IPS DF 4.7 (cell line): ENCODE data around the gene SRP68.
"Not testable (repeated sequence)": the region's sequence is repeated elsewhere in the genome, so short reads cannot be mapped to it uniquely, and the experiment has no call there.

Experiments
- DNase-seq: peaks from one replicate; pipeline ENCODE4 v3.0.0-alpha.2; 2013; ENCODE audit warnings: low spot score; ENCODE audit errors: extremely low read depth

SRP68 gene

DNA sequence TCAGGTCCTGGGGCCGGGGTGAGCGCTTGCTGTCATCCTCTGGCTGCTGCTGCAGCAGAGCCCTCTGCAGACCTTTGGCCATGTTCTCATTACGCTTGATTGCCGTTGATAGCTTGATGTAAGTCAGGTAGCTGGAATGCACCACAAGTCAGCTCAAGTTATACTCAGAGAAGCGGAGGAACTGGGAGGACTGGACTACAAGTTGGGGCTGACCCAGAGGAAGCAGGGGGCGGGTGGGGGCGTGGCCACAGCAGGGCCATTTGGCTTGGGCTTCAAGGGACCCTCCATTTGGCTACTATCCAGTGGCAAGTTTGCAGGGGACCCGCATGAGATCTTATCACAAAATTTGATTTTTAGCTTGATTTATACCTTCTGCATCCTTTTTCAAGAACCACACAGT lies 26.3 kb downstream of the SRP68 start:
- DNase-seq = no peak

DNA sequence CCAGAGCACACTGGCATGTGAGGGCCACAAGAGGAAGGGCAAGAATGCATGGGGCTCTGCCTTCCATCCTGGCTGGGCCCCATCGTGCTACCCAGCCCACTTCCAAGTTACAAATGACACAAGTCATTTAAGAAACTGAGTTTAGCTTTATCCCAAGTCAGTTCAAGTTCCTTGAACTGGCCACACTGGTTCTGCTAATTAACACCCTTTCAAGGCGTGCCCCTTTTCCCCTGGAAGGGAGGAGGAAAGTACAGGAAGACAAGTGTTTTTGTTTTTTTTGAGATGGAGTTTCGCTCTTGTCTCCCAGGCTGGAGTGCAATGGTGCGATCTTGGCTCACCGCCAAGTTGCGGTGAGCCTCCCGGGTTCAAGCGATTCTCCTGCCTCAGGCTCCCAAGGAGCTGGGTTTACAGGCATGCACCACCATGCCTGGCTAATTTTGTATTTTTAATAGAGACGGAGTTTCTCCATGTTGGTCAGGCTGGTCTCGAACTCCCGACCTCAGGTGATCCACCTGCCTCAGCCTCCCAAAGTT lies 27.8 kb downstream of the SRP68 start:
- not testable (repeated sequence) for DNase-seq

DNA sequence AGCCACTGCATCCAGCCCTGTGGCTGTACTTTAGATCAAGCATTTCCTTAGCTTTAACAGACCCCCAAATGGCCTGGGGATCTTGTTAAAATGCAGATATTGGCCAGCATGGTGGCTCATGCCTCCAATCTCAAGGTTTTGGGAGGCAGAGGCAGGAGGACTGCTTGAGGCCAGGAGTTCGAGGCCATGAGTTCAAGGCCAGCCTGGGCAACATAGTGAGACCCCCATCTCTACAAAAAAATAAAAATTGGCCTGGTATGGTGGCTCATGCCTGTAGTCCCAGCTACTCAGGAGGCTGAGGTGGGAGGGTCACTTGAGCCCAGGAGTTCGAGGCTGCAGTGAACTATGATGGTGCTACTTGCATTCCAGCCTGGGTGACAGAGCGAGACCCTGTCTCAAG lies 29.4 kb downstream of the SRP68 start:
- DNase-seq = not testable (repeated sequence)

GRCh38 chr17:76040376-76040775 lies 31.9 kb downstream of the SRP68 start:
- no peak for DNase-seq

- DNase-seq = no peak
Measured at GRCh38 chr17:76039121-76039520, 33.2 kb downstream of the SRP68 start.

GRCh38 chr17:76038050-76038449 lies 34.3 kb downstream of the SRP68 start:
- no peak for DNase-seq

DNA sequence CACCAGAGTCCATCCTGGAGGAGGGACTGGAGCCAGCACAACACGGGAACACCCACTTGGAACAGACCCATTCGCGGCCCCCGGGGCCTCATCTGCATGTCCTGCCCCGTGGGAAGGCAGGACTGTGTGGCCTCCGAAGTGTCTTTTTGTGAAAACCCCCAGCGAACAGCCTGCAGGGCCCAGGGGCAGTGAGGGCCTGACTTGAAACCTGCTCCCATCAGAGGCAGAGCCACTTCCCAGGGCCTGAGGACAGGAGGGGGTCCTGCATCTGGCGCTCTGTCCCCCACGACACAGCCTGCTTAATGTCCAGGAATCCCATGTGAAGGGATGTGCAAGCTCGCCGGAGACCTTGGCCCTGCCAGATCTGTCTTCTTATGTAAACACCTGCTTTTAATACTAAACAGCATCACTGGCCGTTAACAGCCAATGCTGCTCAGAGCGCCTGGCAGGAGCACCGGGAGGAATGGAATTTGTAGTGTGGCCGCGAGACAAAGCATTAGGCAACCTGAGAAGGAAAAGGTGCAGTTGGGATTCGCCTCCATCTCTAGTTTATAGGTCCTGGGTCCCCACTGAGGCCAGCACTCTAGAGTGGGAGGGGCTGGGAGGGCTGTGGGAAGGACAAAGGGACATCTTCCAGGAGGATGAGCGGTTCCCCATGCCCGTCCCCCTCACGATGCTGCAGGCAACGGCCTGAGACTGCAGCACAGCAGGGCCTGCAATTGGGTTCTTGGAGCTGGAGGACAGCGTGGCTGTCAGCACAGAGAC lies 35.6 kb downstream of the SRP68 start:
- DNase-seq = no peak

- DNase-seq = no peak
Measured at GRCh38 chr17:76034428-76035350, 37.6 kb downstream of the SRP68 start.

DNA sequence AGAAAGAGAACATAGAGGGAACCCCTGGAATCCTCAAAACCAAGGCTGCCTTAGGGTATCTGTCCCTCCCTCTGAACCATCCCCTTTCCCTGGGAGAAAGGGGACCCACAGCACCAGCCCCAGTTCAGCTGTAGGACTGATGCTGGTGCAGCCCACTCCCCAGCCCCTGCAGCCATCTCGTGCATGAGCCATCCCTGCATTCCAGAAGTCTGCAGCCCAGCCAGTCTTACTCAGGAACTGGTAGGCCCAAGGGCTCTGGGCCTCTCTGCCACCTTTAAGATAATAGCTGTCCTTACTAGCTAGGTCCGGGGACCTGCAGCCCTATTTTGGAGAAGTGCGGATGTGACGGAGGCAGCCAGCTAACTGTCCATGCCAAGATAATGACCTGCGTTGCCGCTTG lies 39.2 kb downstream of the SRP68 start:
- DNase-seq = no peak

DNA sequence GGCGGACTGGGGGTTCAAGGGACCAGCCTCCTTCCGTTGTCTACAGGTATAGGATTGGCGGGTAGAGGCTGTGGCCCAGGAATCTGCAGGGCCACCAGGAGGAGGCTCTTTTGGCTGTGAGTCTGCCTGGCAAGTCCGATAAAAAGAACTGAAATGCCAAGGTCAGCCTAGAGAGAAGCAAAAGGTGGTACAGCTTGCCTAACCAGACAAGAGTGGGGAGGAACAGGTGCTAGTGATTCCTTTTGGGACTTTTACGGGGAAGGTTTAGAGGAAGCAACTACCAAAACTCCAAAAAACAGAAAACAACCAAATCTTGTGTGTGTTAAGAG lies 39.6 kb downstream of the SRP68 start:
- no peak for DNase-seq

DNA sequence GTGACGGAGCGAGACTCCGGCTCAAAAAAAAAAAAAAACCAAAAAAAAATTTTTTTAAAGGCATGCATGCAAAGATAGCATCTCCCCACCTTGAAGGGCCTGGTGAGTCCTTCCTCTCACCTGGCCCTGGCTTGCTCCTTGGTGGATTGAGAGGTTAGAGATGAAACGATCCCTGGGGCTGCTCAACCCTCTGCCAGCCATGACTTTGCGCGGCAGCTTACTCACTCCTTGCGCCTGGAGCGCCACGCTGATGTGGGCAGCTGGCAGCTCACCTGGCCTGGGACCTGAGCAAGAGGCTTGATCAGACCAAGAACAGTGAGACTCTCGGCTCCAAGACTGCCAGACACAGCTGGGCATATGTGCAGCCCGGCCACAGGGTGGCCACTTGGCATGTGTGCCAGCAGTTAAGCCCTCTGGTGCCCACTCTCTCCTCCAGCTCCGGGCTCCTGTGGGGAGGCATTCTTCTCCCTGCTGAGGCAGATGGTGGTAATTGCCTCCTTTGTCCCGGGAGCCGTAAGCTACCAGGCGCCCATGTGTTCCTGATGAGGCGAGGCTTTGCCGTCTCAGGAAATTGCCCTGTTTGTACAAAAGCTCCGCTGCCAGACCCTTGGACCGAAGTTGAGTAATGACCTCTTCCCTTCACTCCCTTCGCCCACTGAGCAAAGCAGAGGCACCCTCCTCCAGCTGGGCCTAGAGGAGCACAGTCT lies 40.1 kb downstream of the SRP68 start:
- DNase-seq = no peak

DNA sequence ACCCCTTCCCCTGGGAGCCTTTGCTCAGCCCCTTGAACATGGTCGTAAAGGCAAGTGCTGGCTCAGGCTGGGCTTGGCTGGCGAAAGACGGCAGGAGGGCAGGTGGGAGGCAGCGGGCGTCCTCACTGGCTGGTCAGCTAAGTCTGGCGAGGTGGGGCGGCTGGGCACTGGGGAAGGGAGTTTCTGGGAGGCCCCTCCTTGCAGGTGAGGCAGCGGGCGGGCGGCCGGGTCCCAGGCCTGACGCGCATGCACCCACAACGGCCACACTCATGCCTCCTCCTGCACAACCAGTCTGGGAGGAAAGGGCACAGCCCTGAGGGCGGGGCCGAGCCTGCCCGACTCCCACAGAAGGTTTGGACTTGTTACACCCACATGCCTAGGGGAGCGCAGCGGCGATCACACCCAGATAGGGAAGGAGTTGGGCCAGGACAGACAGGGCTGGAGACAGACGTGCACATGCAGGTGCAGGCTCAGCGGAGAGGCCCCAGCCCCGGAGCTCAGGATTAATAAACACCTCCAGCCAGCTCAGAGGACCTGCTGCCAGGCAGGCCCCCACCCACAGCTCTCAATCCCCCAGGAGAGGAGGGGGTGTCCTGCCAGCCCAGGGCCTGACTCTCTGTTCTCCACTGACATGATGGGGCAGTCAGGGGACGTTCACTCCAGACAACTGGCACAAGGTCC lies 45.0 kb downstream of the SRP68 start, which contains the start of gene EVPL:
TSS of gene EVPL (minus strand) at position 148 of the 681 bp plus-strand sequence. CDS start at position 40, 108 bp downstream.
- no peak for DNase-seq

DNA sequence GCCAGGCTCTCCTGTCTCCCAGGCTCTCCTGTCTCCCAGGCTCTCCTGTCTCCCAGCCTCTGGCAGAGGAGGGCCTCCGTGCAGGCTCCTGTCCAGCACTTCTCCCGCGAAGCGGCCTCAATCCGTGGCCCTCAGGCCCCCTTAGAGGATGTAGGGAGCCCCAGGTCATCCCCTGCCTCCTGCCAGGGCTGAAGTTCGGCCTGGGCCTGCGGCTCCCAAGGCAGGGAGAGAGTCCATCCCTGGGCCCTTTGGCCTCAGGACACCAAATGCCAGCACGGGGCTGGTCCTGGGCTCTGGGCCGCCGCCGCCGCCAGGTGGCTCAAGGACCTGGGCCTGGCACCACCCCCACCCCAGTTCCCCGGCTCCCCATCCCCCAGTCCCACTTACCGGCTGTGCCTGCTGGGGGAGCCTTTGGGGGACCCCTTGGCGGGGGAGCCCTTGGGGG lies 45.6 kb downstream of the SRP68 start:
- no peak for DNase-seq

- DNase-seq = no peak
Measured at GRCh38 chr17:76025294-76025693, 47.0 kb downstream of the SRP68 start.

- no peak for DNase-seq
Measured at GRCh38 chr17:76024353-76024752, 48.0 kb downstream of the SRP68 start.

GRCh38 chr17:76023900-76024237 lies 48.4 kb downstream of the SRP68 start:
- DNase-seq = no peak

GRCh38 chr17:76022973-76023899 lies 49.1 kb downstream of the SRP68 start:
- no peak for DNase-seq

DNA sequence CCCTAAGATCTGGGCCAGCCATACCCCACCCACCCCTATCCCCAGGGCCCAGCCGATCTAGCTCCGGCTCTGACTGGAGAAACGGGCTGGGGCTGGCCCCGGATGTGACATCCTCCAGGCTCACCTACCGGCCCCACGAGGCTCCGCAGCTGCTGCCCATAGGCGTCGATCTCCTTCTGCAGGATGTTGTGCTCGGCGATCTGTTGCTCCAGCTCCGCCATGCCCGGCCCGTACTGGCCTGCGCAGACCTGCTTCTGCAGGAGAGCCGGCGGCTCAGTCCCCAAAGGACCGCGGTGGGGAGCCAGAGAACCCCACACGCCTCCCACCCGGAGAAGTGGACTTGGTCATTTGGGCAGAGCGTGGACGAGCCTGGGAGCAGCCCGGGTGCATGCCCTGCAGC lies 50.0 kb downstream of the SRP68 start:
- DNase-seq = no peak

DNA sequence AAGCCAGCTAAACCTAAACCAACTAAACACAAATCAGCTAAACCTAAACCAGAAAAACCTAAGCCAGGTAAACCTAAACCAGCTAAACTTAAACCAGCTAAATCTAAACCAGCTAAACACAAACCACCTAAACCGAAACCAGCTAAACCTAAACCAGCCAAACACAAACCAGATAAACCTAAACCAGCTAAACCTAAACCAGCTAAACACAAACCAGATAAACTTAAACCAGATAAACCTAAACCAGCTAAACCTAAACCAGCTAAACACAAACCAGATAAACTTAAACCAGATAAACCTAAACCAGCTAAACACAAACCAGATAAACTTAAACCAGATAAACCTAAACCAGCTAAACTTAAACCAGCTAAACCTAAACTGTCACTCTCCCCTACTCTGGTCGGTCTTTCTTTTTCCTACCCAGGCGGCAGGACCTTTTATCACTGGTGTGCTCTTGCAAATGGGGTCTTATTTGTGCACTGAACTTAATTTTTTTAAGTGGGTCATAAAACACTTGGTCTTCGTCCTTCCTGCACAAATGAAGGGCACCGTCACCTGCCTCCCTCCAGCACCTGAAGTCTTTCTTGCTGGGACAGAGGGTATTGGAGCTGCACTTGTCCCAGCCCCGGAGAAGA lies 52.4 kb downstream of the SRP68 start:
- no peak for DNase-seq

DNA sequence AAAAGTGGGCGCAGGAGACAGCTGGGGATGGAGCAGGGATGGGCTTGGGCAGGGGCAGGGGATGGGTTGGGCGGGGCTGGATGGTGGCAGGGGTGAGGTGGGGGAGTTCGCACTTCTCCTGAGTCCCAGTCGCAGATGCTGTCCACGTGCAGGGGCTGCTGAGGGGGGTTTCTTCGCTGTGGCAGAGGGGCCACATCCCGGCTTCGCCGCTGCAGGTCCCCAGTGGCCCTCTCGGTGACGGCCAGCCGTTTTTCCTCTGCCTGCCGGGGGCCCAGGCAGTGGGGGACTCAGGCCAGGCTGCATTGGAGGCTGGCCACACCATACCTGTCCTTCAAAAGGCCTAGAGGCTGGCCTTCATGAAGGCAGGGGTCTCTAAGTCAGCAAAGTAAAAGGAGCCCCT lies 53.5 kb downstream of the SRP68 start:
- DNase-seq = no peak
